Retina (tissue), 1 donor: ENCODE results near the gene OR52E2.
"Not testable (repeated sequence)": the region's sequence is repeated elsewhere in the genome, so short reads cannot be mapped to it uniquely, and the experiment has no call there.

ENCODE experiments used
- DNase-seq: peaks from one replicate; pipeline ENCODE4 v3.0.0-alpha.2; 2016

OR52E2 gene

DNA sequence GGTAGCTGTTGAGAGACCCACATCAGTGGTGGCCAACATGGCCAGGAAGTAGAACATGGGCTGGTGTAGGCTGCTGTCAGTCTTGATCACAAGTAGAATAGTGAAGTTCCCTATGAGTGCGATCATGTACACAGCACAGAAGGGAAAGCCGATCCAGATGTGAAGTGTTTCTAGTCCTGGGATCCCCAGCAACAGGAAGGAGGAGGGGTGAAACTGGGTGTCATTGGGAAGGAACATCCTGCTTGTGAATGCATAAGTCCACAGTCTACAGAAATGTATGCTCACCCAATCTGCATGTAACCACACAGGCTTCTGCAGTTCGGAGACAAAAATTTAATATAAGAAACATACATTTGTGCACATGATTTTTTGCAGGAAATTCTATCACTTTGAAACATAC lies at the start of gene OR52E2:
Gene OR52E2 (minus strand): TSS at position 237 of the 400 bp plus-strand sequence. CDS start 0 bp downstream, at position 237.
- no peak for DNase-seq

DNA sequence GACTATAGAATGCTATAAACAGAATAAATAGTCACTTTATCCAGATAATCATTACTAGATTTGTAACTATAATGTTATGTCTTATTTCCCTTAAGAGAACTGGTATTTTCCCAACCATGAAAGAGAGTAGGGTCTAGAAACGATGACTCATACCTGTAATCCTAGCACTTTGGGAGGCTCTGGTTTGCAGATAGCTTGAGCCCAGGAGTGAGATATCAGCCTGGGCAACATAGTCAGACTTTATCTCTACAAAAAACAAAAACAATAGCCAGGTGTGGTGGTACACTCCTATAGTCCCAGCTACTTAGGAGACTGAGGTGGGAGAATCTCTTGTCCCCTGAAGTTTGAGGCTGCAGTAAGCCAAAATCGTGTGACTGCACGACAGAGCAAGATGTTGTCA lies 47.9 kb upstream of the OR52E2 start:
- DNase-seq, result no peak

DNA sequence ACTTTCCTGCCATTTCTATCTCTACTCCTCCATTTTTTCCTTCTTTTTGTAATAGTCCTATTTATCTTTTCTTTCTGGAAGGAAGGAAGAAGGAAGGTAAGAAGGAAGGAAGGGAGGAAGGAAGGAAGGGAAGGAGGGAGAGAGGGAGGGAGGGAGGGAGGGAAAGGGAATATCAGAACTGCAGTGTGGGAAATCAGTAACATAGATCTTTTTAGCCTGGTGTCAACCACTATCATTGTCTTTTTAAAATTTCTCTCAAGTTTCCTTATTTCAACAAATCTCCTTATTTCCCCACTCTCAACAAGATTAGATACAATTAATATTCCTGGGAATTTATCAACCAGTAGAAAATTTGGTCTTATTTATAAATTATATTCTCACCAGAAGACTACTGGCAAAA lies 43.6 kb upstream of the OR52E2 start:
- DNase-seq, result no peak

DNA sequence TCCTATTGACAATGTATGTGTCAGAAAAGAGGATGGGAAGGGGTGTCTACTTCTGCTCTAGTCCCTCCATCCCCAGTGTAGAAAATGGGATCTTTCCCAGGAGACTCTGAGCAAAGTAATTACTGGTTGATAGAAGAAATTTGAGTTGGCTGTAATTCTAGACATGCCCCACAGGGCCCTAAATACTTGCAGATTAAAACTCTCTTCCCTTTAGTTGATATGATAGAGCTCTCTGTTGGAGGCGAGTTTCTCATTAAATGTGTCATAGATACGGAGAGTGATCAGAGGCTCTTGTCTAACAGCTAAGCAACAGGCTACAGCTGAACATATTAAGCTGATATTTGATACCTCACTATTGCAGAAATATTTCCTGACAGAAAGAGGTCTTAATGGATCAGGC lies 42.8 kb upstream of the OR52E2 start:
- no peak for DNase-seq

DNA sequence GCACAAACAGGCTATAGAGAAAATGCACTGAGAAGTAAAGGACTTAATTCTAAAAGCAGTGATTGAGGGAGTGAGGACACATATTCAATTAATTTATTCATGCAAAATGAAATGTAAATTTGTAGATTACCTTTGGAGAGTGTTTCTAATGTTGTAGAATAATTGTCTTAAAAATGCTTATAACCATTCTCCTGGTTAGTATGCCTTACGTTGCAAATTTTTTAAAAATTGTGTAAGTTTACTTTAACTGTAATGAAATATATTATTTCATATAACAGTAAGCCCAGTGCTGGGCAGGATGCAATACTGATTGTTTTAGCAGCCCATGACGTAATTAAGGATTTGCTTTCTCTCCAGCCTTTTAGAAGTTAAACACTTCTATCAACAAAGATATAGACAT lies 36.6 kb upstream of the OR52E2 start:
- DNase-seq, result no peak

DNA sequence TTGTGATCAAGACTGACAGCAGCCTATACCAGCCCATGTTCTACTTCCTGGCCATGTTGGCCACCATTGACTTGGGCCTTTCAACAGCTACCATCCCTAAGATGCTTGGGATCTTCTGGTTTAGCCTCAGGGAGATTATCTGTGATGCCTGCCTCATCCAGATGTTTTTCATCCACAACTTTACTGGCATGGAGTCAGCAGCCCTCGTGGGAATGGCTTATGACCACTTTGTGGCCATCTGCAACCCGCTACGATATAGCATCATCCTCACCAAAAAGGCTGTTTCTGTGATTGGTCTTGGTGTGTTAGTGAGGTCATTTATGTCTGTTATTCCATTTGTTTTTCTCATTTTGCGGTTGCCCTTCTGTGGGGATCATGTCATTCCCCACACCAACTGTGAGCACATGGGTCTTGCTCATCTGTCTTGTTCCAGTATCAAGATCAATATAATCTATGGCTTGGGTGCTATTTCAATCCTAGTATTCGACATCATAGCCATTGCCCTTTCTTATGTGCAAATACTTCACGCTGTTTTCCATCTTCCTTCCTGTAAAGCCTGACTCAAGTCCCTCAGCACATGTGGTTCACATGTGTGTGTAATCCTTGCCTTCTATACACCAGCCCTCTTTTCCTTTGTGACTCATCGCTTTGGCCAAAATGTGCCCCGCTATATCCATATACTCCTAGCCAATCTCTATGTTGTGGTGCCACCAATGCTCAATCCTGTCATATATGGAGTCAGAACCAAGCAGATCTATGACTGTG lies 33.6 kb upstream of the OR52E2 start:
- DNase-seq, result no peak

DNA sequence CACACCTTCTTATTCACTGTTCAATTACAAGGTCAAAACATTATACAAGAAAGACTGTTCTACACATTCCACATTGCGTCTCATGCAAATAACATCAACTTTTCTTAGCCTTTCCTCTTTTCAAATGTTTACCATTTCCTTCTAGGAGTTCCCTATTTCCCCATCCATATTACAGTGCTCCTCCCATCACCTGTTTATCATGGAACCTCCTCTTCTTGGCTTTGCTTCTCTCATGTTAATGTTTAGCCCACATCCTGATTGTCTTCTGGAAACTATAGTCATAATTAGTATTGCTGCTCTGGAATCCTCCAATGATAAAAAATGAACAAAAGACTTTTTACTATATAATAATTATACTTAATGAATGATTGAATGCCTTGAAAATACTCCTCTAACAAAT lies 31.2 kb upstream of the OR52E2 start:
- DNase-seq, result no peak

DNA sequence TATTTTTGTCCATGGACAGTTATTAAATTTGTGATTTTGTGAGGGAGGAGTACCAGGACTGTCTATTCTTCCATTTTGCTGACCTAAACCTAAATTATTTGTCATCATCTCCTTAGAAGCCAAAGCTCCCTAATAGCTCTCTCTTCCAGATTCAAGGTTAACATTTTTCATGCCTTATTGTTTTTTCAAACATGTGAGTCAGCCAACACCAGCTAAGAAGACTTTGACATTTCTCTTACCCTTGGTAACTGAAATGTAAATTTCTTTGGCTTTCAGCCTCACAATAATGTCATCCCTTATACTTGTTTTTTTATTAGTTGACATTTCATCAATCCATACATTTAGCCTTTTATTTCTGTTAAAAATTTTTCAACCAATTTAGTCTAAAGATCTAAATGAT lies 29.1 kb upstream of the OR52E2 start:
- no peak for DNase-seq

DNA sequence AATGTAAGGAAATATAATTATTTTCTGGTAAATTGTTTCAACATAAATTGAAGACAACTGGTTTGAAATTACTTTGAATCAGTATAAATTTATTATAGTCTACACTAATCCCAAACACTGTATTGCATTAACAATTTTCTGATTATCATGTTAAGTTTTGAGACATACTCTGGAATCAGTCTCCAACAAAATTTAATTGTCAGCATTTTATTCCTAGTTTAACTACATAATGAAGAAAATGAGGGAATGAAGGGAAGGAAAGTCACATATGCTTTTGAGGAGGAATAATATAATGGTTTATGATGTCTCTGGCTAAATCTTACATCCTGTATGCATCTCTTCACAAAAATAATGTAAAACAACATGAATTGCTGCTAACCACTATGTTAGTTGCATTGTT lies 24.2 kb upstream of the OR52E2 start:
- DNase-seq, result no peak

DNA sequence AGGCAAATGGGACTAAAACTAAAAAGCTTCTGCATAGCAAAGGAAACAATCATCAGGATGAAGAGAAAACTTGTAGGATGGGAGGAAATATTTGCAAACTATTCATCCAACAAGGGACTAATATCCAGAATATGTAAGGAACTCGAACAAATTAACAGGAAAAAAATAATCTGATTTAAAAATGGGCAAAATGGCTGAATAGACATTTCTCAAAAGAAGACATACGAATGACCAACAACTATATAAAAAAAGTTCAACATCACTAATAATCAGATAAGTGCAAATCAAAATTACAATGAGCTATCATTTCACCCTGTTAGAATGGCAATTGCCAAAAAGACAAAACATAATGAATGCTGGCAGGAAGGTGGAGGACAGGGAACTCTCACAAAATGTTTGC lies 22.0 kb upstream of the OR52E2 start:
- no peak for DNase-seq

DNA sequence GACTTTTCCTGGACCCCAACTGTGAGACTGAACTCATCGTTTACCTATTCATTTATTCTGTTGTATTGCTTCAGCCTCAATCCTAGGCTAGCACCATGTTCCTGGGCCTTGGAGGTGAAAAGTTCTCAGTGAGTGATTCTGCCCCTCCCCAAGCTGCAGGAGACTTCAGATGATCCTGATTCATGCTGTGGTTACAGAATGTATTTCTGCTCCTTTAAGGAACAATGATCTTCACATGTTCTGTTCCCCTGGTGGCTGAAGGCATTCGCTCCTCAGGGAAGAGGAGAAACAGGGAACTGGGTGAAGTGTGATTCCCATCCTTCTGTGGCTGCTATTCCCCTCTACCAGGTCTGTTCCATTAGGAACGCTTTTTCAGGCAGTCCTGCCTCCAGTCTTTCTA lies 12.4 kb upstream of the OR52E2 start:
- no peak for DNase-seq

DNA sequence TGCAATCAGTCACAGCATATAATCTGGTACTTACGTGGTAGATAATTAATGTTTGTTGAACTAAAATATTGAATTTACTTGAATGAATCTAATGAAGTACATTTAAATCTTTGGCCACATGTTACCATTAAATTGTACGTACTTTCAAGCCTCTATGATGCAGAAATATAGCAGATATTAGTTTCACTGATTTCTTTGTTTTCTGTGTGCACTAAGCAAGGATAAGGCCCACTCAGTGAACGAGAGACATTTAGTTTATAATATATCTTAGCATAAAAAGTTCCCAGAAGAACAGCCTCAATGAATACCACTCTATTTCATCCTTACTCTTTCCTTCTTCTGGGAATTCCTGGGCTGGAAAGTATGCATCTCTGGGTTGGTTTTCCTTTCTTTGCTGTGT lies 9.8 kb upstream of the OR52E2 start, which contains the start of gene OR52E1:
Gene OR52E1 (plus strand): TSS at position 301 of the 400 bp plus-strand sequence.
- no peak for DNase-seq

DNA sequence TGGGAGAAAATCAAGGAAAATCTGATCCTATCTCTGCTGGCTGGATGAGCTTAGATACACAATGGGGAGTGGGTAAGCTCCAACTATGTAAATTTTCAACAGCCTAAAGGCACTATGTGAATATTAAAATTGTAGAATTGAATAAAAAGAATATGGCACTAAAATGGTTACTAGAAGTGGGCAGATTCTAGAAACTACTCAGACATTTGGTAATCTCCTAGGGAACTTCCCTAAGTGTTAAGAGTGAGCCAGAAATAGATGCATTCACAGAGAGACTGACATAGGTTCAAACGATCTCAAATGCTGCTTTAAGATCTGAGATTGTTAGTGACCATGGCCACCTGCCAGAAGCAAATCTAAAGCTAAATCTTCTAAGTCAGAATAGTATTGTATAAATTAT lies 5.6 kb upstream of the OR52E2 start:
- DNase-seq, result no peak

DNA sequence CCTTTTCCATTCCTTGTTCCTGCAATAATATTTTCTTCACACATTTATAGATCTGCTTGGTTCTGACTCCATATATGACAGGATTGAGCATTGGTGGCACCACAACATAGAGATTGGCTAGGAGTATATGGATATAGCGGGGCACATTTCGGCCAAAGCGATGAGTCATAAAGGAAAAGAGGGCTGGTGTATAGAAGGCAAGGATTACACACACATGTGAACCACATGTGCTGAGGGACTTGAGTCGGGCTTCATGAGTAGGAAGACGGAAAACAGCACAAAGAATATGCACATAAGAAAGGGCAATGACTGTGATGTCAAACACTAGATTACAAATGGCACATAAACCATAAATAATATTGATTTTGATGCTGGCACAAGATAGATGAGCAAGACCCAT lies 748 bp downstream of the OR52E2 start:
- DNase-seq, result not testable (repeated sequence)

DNA sequence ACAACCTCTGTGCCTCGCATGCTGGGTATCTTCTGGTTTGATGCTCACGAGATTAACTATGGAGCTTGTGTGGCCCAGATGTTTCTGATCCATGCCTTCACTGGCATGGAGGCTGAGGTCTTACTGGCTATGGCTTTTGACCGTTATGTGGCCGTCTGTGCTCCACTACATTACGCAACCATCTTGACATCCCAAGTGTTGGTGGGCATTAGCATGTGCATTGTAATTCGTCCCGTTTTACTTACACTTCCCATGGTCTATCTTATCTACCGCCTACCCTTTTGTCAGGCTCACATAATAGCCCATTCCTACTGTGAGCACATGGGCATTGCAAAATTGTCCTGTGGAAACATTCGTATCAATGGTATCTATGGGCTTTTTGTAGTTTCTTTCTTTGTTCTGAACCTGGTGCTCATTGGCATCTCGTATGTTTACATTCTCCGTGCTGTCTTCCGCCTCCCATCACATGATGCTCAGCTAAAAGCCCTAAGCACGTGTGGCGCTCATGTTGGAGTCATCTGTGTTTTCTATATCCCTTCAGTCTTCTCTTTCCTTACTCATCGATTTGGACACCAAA lies 12.6 kb downstream of the OR52E2 start:
- no peak for DNase-seq

DNA sequence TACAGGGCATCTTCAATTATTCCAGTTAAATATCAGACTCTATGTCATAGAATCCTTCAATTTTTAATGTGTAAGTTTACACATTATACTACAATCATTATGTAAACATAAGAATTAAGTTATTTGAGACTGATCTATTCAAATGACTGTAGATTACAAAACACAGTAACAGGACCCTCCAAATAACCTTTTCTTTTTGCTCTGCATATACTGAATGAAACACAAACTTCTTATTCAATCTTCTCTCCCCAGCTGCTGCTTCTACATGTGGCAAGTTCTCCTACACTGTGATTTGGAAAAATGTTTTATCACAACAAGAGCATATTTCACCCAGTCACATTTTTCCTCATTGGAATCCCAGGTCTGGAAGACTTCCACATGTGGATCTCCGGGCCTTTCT lies 13.2 kb downstream of the OR52E2 start, which contains the start of gene OR52J3:
Gene OR52J3 (plus strand): TSS at position 301 of the 400 bp plus-strand sequence. CDS start 0 bp downstream, at position 301.
- DNase-seq, result no peak

DNA sequence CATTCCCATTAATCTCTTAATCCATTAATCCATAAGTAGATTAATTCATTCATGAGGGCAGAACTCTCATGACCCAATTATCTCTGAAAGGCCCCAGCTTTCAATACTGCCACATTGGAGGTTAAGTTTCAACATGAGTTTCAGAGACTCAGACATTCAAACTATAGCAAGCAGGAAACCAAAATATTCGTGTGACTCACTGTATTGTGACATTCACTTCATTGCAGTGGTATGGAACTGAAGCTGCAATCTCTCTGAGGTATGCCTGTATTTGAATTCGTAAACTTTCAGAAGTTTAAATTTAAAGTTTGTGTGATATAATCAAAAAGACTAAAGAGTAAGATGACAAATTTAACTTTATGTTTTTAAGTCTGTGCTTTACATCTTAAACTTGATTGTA lies 16.0 kb downstream of the OR52E2 start:
- no peak for DNase-seq

DNA sequence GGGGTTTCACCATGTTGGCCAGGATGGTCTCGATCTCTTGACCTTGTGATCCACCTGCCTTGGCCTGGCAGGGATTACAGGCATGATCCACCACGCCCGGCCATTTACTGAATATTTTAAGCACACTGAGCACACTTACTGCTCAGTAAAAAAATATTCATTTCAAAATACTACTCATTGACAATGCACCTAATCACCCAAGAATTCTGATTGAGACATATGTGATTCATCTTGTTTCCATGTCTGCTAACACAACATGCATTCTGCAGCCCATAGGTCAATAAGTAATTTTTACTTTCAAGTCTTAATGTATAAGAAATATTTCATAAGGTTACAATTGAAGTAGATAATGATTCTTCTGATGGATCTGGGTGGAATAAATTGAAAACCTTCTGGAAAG lies 17.3 kb downstream of the OR52E2 start:
- no peak for DNase-seq

DNA sequence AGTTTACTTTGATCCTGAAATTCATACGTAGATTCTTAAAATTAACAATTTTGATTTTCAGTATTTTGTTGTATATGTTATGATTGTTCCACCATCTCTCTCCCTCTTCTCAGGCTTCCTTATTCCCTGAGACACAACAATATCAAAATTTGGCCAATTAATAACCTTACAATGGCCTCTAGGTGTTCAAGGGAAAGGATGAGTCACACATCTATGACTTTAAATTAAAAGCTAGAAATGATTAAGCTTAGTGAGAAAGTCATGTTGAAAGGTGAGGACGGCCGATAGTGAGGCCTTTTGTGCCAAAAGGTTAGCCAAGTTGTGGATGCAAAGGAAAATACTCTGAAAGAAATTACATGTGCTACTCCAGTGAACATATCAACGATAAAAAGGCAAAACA lies 18.6 kb downstream of the OR52E2 start:
- no peak for DNase-seq

DNA sequence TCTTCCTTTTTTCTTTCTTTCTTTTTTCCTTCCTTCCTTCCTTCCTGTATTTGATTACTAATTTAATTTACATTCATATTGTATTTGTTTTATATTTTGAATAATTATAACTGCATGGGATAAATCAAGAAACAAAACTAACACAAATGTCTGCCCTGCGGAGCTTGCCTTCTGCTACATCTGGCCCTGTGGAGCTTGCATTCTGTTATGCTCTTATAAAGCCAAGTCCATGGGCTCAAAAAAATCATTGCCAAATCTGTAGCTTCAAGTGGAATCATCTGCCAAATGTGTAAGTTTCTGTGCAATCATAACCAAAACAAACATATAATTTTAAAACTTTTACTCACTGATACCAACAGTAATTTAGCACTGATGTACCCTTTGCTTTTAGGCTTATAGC lies 21.1 kb downstream of the OR52E2 start:
- no peak for DNase-seq

DNA sequence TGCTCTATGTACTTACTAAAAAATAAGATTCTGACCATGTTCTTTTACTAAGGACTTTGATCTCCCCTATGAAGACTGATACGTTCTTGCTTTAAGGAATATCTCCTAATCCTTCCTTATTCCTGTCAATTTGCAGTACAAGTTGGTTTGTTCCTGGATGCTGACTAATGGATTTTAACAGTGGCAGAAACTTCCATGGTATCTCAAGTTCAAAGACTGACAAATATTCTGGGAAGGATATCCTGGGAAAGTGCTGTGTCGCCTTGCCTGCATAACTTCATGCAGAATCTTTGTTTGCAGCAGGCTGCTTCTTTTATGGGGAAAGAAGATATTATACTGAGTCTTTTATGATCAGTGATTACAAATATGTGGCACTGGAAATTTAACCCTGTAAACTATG lies 21.5 kb downstream of the OR52E2 start:
- no peak for DNase-seq

DNA sequence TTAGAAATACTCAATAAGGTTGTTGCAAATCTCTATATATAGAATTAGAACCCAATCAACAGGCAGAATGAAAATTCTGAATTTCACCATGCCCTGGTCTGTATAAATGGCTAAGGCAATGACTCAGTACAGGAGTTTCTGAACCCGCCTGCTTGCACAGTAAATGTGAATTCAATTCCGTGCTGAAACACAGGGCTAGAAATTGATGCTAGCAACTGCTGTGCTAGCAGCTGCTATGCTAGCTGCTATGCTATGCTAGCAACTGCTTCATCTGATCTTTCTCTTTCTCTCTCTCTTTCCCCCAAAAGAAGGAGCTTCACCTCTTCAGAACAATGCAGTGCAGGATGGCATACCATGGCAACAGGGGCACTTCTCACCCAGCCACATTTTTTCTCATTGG lies 22.8 kb downstream of the OR52E2 start:
- DNase-seq, result no peak

DNA sequence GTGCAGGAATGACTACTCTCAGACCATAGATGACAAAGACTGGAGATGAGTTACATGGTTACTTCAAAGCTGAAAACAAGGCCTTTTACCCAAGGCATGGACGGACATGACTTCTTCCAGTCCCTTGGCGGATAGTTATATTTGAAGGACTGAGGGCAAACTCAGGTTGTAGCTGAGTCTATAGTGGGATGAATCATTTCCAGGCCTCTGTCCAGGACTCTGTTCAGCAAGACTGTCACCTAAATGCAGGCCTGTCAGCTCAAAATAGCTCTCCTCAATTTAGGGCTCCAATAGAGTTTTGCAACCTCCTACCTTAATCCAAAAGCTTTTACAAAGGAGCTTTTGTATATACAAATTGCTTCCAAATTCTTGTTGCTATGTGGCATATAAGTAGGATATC lies 37.4 kb downstream of the OR52E2 start:
- DNase-seq, result no peak

DNA sequence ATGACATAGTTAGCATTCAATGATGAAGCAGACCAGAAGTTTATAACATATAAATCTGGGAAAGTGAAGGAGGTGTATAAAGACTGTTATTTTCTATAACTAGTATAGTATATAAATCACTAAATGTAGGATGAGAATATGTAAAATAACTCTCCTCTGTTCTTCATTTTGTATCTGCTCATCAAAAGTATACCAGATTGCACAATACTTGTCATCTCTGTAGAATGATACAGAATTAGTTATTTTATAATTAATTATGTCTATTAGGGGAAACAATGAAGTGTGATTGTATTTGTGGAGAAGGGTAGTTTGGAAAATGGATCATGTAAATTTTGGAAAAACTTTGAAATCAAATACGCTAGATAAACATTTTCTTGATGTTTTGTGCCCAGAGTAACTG lies 46.4 kb downstream of the OR52E2 start:
- no peak for DNase-seq

DNA sequence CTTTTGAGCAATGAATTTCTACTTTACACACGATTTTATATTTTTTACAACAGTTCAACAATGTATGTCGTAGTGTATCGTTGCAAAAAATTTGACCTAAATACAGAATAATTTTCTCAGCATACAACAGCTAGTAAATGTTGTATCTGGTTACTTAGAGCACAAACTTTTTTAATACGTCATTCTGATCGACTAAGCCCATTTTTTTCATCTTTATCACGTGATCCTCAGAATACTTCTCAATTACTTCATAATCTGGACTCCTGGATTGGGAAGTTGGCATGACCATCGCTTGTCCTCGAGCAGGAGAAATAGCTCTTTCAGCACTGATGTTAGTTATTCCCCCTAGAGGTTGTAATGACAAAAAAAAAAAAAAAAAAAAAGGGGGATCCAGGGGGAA lies 48.2 kb downstream of the OR52E2 start:
- no peak for DNase-seq
